GM18508 (cell line): ENCODE data around the gene CHN2.

Source experiments
- ATAC-seq: cut with Tn5 transposase; IDR thresholded peaks from one replicate; pipeline ENCODE4 v1.9.1; 2021; ENCODE audit warnings: moderate number of reproducible peaks; ENCODE audit not compliant: insufficient read depth, unreplicated experiment

CHN2 gene

DNA sequence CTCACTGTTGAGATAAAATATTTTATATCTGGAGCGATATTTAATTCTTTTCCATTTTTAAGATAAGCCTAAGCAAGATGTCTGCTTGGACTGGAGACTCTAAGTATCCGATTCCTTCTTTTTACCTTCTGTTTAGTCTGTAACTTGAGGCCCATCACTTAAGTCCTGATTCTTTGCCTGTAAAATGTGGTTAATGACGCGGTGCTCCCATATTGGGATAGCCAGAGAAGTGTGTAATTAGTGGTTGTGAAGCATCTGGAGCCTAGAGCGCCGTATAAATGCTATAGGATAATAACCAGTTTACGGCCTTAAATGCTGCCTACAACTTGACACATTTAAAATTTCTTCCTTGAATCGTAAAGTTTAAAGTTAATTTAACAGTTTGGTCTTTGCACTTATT, 132.9 kb downstream of the CHN2 start:
- no peak for ATAC-seq

DNA sequence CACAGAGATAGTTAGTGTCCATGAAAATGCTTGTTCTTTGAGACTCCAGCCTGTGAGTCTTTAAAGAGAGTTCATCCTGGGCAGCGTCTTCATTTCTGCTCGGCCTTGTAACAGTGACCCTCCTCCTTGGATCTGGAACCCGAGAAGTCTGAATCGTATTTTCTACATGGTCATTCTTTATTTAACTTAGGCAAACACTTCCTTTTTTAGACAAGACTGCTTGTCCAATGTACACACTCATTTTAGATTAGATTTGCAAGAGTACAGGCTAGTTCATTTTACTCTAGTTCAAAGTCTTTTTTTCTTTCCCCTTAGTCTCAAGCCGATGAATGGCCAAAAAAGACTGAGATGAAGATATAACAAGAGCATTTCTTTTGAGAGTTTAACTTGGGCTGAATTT, 133.5 kb downstream of the CHN2 start:
- no peak for ATAC-seq

DNA sequence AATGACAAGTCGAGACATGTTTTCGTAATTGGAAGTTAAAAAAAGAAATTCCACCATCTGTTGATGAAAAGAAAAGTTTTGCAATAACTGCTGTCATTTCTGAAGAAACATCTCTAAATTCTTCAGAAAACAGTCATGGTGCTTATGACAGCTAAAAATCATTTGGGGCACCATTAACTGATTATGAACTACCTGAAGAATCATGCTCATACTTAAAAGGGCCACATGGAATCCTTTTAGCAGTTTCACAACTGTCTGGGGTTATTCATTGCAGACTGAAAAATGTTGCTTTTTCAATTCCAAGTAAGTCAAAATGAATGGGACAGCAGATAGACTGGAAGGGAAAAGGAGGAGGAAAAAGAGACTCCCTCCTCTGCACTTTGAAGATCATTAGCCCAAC, 134.2 kb downstream of the CHN2 start:
- no peak for ATAC-seq

DNA sequence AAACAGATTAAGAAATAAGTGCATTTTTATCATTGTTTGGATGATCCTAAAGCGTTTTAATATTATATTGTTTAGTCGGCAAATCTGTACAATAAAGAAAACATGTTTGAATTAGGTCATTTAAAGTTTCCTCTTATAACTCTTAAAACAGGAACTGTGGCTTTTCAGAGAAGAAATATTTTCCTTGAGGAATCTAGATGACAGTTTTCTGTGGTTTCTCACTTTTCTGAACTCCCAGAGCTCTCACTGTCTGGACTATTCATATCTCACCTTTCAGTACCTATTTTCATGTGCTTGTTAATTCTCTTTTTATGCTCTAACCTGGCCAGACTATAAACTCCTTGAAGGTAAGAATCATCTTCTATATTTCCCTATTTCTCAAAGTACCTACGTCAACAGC, 135.1 kb downstream of the CHN2 start:
- no peak for ATAC-seq

DNA sequence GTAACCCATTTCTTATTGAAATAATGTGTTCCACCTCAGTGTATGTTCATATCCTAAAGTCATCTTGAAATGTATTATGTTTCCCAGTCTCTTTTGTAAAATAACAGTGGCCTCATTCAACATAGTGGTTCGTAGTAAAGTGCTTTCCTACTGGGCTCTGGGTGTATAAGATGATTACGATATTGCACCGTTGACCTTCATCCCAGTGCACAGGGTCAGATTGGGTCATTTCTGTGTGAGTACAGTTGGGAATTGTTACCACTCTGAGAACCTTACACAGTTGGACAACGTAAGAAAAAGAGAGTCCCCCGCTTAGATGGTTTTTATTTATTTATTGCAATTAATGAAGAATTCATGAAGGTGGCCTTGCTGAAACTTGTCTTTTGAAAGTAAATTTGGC, 135.6 kb downstream of the CHN2 start:
- no peak for ATAC-seq

DNA sequence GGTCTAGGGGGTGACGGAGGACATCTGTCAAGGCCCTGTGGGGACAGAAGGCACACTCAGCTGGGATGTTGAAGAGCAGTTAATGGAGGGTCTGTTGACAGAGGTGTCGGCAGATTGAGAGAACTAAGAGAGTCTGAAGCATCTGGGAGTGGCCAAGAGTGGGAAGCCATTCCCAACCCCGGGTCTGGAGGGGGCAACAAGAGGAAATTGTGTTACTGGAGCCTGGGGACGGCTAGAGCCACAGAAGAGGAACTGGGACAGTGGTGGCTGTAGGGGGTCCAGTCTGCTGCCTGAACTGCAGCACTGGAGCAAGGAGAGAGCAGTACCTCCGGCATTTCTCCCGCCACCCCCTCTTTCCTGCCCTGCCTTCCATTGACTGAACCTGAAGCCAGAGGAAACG, 136.6 kb downstream of the CHN2 start:
- no peak for ATAC-seq

DNA sequence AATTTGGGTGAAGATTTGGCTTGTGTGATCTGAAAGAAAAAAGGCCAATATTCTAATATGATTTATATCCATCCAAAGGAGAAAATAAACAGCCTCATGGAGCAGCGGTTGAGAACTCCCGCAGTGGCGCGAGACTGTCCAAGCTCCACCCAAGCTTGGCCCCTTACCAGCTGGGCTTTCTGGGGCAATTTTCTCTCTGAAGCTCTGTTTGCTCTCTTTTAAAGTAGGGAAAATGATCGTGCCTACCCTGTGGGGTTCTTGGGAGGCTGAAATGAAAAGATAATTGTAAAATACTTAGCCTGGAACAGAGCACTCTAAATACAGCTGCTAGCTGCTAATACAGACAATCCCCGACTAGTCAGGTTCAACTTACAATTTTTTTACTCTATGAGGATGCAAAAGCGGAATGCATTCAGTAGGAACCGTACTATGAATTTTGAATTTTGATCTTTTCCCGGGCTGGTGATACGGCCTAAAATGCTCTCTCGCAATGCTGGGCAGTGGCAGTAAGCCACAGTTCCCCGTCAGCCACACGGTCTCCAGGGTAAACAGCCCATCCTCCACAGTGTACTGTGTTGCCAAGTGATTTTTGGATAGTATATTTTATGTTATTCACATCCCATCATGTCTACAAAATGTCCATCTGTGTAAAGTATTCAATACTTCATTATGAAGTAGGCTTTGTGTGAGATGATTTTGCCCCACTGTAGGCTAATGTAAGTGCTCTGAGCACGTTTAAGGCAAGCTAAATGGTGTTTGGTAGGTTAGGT, 137.7 kb downstream of the CHN2 start:
- ATAC-seq: no peak

DNA sequence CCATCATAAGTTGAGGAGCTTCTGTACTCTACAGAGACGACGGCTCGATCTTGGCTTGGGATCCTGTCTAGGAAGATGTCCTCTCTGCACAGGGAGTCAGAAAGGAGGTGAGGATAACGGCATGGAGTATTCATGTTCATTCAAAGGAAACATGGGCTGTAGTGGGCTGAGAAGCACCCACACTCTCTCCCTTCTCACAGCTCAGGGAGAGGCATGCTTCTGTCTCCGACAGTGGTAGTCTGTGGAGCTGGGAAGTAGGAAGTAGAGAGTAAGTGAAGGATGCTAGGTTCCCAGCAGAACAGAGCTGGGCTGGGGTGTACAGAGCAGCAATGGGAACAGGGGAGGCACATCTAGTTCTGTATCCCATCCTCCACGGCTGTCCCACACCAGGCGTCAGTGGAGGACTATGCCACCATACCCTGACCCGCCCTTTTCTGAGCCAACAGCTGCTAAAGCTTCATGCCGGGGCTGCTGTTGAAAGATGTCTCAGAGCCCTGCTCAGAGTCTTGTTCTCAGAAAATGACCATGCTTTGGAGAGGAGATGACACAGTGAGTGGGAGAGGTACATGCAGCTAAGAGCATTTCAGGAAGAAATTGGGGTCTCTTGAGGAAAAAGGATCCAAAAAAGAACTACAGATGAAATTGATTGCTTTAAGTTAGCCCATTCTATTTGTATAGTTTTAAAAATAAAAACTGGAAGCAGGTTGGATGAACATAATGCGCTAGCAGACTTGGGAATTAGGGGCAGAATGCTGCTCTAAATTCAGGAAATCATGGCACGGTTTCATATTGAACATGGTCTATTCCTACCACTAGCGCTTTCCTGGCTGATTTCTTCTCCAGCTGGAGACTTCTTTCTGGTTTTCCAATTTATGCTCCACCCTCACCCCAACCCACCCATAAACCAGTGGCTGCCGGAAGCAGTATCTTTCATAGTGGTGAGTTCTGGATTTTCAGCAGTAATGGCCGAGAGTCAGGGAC, 138.6 kb downstream of the CHN2 start:
- no peak for ATAC-seq

DNA sequence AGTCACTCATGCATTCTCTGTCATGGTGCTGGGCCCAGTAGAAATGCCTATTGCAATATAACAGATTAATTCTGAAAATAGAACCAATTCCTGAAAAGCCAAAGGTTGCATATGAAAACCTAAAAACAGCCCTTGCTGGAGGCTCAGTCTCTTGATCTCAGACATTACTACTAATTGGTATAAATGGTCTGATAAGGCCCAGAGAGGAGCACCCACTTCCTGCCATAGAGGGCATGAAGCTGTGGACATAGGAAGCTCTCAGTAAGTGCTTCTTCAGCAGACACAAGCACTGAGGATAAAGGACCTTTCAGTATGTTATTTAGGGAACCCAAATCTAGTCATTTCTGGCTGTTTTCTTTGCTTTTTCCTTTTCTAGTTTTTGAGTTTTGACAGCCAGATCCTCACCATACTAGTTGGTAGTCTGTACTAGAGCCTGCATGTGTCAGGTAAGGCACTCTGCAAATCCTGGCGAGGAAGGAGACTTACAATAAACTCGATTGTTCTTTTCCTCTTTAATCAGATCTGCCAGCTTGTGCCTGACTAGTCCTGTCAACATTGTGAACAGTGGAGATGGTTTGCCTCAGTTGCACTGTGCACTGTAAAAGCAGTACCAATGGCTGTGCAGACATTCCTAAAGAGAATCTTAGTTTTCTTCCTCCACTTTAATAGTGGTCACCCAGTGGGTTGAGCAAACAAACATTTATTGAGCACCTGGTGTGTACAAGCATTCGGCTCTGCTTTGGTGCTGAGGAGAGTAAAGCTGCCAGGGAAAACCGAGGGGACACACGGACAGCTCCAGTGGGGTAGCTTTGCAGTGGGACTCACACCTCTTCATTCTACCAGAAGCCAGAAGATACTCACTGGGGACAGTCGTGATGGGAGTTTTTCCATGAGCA, 140.9 kb downstream of the CHN2 start:
- no peak for ATAC-seq

DNA sequence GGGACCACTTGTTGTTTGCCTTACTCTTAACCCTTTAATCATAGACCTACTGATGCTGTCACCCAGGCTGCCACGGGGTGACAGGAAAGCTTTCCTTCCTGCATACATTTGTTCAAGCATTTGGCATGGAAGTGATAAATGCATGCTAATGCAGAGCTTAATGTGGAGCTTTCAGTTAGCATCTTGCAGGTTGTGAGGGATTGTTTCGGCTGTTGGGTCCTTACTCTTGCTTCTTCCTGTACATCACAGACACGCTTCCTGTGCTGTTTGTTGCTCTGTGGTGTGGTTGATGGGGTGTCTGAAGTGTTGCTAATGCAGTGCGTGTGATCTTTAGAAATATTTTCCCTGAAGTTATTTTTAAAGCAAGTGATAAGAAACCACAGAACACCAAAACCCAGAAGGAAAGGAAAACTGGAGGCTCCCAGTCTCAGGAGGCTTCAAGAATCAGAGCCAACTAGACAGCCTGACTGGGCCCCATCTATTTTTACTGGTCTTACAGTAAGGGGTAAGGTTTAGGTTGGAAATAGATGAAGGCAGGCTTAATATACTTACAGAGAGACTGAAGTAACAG, 143.1 kb downstream of the CHN2 start:
- no peak for ATAC-seq

DNA sequence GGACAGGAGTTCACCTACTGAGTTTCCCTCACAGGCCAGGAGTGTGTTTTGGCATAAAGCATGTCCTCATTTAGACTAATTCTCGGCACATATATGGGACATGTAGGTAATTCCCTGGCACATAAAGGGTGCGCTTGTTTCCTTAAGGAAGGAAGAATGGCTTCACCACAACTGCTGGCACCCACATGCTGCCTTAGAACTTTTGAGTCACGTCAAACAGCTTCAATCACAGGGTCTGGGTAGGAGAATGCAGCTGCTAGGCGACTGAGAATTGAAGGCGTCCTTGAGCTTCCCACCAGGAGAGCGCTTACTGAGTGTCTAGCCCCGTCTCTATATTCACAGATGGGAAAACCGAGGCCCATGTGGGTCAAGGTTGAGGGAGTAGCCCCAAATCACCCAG, 146.1 kb downstream of the CHN2 start:
- no peak for ATAC-seq

DNA sequence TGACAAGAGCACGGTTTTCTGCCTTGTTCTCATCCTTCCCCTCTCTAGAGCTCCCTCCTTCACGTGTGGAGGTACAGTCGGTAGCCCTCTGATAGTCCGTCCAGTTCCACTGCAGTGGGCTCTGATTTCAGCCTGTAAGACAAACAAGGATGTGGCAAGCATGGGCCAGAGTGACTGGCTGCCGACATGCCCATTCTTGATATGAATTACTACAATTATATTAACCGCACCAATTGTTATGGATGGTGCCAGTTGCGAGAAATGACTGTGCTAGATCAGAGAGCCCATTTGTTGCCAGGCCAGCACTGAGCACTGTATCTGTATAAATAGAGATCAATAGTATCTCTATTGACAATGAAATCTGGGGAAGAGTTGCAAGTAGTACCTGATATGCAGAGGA, 146.6 kb downstream of the CHN2 start:
- ATAC-seq: no peak

DNA sequence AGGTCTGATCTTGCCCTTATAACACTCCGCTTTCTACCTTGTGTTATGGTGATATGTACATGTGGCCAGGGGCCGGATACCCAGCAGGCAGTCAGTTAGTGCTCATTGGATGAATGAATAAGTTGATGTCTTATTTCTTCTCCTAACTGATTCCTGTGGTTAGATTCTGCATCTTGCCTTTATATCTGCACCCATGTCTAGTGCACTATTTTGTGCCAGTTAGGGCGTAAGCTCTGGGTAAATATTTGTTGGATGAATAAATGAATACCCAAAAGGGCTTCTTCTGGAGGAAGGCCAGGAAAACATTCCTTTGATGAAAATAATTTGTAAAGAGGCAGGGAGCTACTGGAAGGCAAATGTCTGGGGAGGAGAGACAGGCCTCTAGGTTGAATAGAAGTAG, 148.2 kb downstream of the CHN2 start:
- no peak for ATAC-seq

DNA sequence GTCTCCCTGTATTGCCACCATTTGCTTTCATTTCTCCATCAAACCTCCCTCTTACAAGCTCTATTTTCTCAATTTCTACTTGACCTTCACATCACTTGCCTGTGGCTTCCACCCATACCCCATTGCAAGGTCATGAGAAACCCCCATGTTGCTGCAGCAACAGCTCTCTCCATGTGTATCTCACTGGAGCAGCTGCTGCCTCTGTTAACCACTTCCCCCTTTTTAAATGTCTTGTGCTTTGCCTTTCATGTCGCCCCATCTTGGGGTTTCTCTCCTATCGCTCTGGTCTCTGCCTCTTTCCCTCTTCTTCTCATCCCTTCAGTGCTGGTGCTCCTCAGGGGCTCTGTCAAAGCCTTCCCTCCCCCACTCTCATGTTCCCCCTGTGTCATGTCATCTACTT, 148.8 kb downstream of the CHN2 start:
- ATAC-seq: no peak

DNA sequence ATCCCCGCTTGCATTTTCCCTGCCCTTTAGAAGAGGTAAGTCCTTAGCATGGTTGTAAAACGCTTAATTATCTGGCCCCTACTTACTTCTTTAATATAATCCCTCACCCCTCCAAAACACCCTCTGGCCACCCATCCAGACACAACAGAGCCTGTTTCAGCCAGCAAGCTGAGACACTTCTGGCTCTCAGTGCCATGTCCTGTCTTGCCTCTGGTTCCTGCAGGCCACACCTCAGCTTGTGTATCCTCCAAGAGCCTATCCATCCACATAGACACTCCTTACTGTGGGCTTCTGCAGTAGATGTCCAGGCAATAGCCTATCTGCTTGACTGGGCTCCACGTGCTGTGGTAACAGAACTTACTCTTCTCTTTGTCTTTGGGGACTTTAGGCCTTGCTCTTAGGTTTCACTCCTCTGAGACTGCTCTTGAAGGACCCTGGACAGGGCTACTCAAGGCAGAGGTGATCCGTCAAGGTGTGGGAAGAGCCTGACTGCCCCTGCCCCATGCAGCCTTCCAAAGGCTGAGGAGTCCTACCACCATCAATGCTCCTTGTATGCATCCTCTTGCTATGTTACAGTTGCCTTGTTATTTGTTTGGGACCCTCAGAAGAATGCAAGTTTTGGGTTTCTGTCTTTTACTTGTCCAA, 149.9 kb downstream of the CHN2 start:
- ATAC-seq: no peak

DNA sequence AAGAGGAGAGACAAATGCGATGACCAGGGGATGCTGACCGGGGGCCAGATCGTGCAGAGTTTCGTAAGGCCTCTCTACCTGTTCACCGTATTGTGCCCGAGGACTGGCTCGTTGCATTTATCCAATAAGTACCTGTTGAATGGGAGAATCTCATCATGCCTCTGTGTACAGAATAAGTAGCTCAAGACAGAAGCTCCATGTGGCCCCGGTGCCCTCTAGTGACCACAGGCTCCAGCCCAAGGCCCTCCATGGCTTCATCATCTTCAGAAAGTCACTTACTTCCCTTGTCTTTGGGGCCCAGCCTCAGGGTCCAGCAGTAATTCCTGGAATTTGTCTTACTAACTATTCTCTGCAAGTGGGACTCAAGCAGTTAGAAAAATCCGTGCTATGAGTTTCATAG, 151.0 kb downstream of the CHN2 start:
- no peak for ATAC-seq

DNA sequence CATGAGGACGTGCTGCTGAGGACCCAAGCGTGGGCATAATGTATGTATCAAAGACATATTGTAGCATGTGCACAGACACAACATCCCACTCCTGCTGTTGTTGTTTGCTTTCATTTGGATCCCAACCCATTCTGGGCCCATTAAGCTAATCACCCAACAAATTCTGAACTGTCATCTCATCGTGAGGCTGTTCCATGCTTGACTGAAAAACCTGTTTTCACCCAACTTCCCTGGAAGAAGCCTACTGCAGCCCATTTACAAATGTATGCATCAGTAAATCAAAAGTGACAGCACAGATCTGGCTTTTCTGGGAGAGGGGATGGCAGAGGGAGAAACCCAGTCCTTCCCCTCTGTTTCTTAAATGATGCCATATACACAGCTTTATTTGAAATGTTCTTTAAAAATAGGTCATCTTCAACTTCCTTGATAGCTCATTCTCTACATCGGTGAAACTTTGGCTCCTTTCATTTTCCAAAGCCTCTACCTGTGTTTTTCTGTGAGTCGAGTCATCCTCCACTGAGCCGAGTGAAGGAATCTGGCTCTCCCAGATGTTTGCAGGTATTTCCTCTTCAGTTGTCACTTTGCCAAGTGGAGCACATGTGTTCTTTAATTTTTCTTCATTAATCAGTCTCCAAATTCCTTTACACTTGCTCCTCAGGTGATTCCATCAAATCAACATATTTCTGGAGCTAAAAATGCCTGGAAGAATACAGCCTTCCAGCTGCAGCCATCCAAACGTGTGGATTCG, 151.8 kb downstream of the CHN2 start:
- no peak for ATAC-seq

DNA sequence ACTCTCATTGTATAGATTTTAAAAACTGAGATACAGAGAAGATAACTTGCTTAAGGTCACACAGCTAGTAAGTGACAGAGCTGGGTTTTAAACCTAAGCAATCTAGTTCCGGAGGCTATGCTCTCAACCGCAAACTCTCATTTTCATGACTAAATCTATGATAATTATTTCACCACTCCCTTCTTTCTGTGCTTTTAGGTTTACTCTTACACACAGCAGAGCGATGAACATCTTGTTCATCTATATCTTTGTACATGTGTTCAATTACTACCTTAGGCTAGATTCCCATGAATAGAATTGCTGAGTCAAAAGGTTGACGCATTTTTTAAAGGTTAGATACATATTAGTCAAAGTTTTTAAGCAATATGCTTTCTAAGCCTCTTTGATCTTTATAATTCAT, 154.8 kb downstream of the CHN2 start:
- ATAC-seq: no peak

DNA sequence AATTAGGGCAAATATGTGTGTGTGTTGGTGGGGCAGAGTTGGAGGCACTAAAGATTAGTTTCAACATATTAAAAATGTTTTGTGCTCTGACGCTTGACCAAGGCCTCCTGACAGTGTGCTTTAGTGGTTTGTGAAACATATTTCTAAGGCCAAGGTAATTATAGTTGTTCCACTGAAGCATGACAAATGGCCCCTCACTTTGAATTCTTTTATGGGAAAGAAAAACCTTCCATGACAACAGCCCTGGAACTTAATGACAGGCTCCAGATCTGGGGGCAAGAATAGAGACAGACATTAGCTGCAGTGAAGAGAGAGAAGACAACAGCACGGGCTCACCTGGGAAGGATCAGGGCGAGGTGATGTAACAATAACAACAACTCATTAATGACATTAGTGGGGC, 155.8 kb downstream of the CHN2 start:
- no peak for ATAC-seq
